Measurements from ENCODE around the gene VPS33A. TPM values are rescaled to one million over a fixed set of nuclear protein-coding genes. Genes with fewer than 3 reads are reported as not detected.
A peak's percentile ranks its signal among the peaks of the same experiment; 100 is the strongest.
"Not testable (repeated sequence)": the region's sequence is repeated elsewhere in the genome, so short reads cannot be mapped to it uniquely, and the experiment has no call there.

The VPS33A gene
- total RNA-seq, 1 experiment from 2014 or later = 35.2 TPM

- POLR2A ChIA-PET = no interaction called here
- intact Hi-C loops (cut with micrococcal nuclease; ENCODE audit: unreplicated experiment) = no loop called here
Measured at GRCh38 chr12:122265886-122266229, 436 bp downstream of the VPS33A start.

DNA sequence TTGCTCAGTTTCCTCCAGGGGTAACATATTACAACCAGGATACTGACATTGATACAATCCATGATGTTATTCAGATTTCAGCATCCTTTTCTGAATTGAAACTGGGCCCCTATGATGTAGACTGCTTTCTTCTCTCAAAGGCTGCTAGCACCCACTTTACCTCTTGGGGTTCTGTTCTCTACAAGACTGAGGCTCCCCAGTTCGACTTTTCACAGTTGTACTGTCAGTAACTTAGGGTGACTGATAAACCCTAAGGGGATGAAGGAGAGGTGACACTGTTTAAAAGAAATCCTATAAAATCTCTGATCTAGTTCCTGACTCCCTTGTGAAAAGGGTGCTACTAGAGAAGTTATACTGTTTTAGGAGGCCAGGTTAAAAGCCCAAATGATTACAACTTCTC is 818 bp downstream of the VPS33A start:
- Histone ChIP-seq H3K4me1 (ENCODE audit: control insufficient read depth, insufficient read depth, low read length) (peaks cover 5% of the 10 kb centered on the region; the same call in 1 of the 2 replicates), H3K27me3 (ENCODE audit: control insufficient read depth, insufficient read depth, low read length) (no peaks in the 10 kb centered on the region), H3K4me3 (ENCODE audit: low read depth in 2 of 2, low read length in 2 of 2) (peak overlapping the region; percentile 92 to 98), H3K36me3 (ENCODE audit: control insufficient read depth, insufficient read depth, low read length) (peaks cover 13% of the 10 kb centered on the region; the same call in 1 of the 2 replicates), H3K27ac (ENCODE audit: low read length) (peak overlapping the region; percentile 96), H3K9me3 (ENCODE audit: control insufficient read depth, insufficient read depth, low read depth, low read length) (no peaks in the 10 kb centered on the region)
- ChIA-PET POLR2A (no interaction called here), CTCF (no interaction called here)
- in situ Hi-C loops (cut with HindIII; ENCODE audit: low pct_unique_long_range_greater_than_20kb, low sequenced_read_pairs) (no loop called here), intact Hi-C loops (cut with micrococcal nuclease; ENCODE audit: unreplicated experiment) (no loop called here)
- TF ChIP-seq POLR2AphosphoS5 (IDR thresholded peaks at IDR 0.05; ENCODE audit: low read depth, low read length) = no peak
- no peak for TF ChIP-seq SIN3A (IDR thresholded peaks at IDR 0.05; ENCODE audit: borderline replicate concordance, insufficient read depth, low read depth, low read length)
- TF ChIP-seq, protein P1, sequence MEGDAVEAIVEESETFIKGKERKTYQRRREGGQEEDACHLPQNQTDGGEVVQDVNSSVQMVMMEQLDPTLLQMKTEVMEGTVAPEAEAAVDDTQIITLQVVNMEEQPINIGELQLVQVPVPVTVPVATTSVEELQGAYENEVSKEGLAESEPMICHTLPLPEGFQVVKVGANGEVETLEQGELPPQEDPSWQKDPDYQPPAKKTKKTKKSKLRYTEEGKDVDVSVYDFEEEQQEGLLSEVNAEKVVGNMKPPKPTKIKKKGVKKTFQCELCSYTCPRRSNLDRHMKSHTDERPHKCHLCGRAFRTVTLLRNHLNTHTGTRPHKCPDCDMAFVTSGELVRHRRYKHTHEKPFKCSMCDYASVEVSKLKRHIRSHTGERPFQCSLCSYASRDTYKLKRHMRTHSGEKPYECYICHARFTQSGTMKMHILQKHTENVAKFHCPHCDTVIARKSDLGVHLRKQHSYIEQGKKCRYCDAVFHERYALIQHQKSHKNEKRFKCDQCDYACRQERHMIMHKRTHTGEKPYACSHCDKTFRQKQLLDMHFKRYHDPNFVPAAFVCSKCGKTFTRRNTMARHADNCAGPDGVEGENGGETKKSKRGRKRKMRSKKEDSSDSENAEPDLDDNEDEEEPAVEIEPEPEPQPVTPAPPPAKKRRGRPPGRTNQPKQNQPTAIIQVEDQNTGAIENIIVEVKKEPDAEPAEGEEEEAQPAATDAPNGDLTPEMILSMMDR (IDR thresholded peaks at IDR 0.05) = no peak
- TF ChIP-seq TCF7L2 (IDR thresholded peaks at IDR 0.05; ENCODE audit: low read depth, low read length) = no peak
- ATAC-seq (no peak), DNase-seq (ENCODE audit: low read depth, low spot score) (no peak)
- no TSS peak for BruUV-seq (replicated peaks)

More at GRCh38 chr12:122265886-122266229, 436 bp downstream of the VPS33A start:
- peaks cover 5% of the 10 kb centered on the region; the same call in 1 of the 2 replicates for H3K4me1 ChIP-seq (ENCODE audit: control insufficient read depth, insufficient read depth, low read length)
- ATAC-seq (peak; percentile 70), DNase-seq (ENCODE audit: low read depth, low spot score) (no peak)
- in situ Hi-C loops (cut with HindIII; ENCODE audit: low pct_unique_long_range_greater_than_20kb, low sequenced_read_pairs) = no loop called here
- CTCF ChIA-PET = no interaction called here
- TF ChIP-seq POLR2AphosphoS5 (IDR thresholded peaks at IDR 0.05; ENCODE audit: low read depth, low read length) = no peak
- no peak for TF ChIP-seq SIN3A (IDR thresholded peaks at IDR 0.05; ENCODE audit: borderline replicate concordance, insufficient read depth, low read depth, low read length)
- TF ChIP-seq, protein P2, sequence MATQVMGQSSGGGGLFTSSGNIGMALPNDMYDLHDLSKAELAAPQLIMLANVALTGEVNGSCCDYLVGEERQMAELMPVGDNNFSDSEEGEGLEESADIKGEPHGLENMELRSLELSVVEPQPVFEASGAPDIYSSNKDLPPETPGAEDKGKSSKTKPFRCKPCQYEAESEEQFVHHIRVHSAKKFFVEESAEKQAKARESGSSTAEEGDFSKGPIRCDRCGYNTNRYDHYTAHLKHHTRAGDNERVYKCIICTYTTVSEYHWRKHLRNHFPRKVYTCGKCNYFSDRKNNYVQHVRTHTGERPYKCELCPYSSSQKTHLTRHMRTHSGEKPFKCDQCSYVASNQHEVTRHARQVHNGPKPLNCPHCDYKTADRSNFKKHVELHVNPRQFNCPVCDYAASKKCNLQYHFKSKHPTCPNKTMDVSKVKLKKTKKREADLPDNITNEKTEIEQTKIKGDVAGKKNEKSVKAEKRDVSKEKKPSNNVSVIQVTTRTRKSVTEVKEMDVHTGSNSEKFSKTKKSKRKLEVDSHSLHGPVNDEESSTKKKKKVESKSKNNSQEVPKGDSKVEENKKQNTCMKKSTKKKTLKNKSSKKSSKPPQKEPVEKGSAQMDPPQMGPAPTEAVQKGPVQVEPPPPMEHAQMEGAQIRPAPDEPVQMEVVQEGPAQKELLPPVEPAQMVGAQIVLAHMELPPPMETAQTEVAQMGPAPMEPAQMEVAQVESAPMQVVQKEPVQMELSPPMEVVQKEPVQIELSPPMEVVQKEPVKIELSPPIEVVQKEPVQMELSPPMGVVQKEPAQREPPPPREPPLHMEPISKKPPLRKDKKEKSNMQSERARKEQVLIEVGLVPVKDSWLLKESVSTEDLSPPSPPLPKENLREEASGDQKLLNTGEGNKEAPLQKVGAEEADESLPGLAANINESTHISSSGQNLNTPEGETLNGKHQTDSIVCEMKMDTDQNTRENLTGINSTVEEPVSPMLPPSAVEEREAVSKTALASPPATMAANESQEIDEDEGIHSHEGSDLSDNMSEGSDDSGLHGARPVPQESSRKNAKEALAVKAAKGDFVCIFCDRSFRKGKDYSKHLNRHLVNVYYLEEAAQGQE (IDR thresholded peaks at IDR 0.05; ENCODE audit: insufficient read depth in 1 of 2, low read depth in 2 of 2, low read length in 1 of 2) = no peak
- TF ChIP-seq, protein P1 (IDR thresholded peaks at IDR 0.05) = no peak
- no peak for TF ChIP-seq TCF7L2 (IDR thresholded peaks at IDR 0.05; ENCODE audit: low read depth, low read length)
- H3K36me3 ChIP-seq (ENCODE audit: control insufficient read depth, insufficient read depth, low read length) = peaks cover 13% of the 10 kb centered on the region; the same call in 1 of the 2 replicates
- TSS peak; percentile 66 for BruUV-seq (replicated peaks)
- no peaks in the 10 kb centered on the region for H3K9me3 ChIP-seq (ENCODE audit: control insufficient read depth, insufficient read depth, low read depth, low read length)
- peak overlapping the region; percentile 96 for H3K27ac ChIP-seq (ENCODE audit: low read length)
- peak overlapping the region; percentile 92 to 98 for H3K4me3 ChIP-seq (ENCODE audit: low read depth in 2 of 2, low read length in 2 of 2)
- H3K27me3 ChIP-seq (ENCODE audit: control insufficient read depth, insufficient read depth, low read length) = no peaks in the 10 kb centered on the region

DNA sequence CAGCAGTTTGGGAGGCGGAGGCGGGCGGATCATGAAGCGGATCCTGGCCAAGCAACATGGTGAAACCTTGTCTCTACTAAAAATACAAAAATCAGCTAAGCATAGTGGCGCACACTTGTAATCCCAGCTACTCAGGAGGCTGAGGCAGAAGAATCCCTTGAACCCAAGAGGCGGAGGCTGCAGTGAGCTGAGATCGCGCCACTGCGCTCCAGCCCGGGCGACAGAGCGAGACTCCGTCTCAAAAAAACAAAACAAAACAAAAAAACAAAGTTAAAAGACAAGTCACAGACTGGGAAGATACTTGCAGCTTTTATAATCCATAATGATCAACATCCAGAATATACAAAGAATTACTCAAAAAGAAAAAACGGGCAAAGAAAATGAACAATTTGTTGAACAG is 5.6 kb downstream of the VPS33A start:
- H3K9me3 ChIP-seq (ENCODE audit: control insufficient read depth, insufficient read depth, low read depth, low read length); in situ Hi-C loops (cut with HindIII; ENCODE audit: low pct_unique_long_range_greater_than_20kb, low sequenced_read_pairs); H3K27me3 ChIP-seq (ENCODE audit: control insufficient read depth, insufficient read depth, low read length); POLR2A ChIA-PET; H3K4me1 ChIP-seq (ENCODE audit: control insufficient read depth, insufficient read depth, low read length); DNase-seq (ENCODE audit: low read depth, low spot score); CTCF ChIA-PET; ATAC-seq; intact Hi-C loops (cut with micrococcal nuclease; ENCODE audit: unreplicated experiment); H3K4me3 ChIP-seq (ENCODE audit: low read depth in 2 of 2, low read length in 2 of 2); BruUV-seq (replicated peaks); H3K27ac ChIP-seq (ENCODE audit: low read length): not testable (repeated sequence)
- peaks cover 13% of the 10 kb centered on the region; the same call in 1 of the 2 replicates for H3K36me3 ChIP-seq (ENCODE audit: control insufficient read depth, insufficient read depth, low read length)

- H3K4me3 ChIP-seq (ENCODE audit: low read depth in 2 of 2, low read length in 2 of 2); H3K27me3 ChIP-seq (ENCODE audit: control insufficient read depth, insufficient read depth, low read length); H3K4me1 ChIP-seq (ENCODE audit: control insufficient read depth, insufficient read depth, low read length); DNase-seq (ENCODE audit: low read depth, low spot score); H3K9me3 ChIP-seq (ENCODE audit: control insufficient read depth, insufficient read depth, low read depth, low read length); in situ Hi-C loops (cut with HindIII; ENCODE audit: low pct_unique_long_range_greater_than_20kb, low sequenced_read_pairs); POLR2A ChIA-PET; intact Hi-C loops (cut with micrococcal nuclease; ENCODE audit: unreplicated experiment); ATAC-seq; H3K27ac ChIP-seq (ENCODE audit: low read length); BruUV-seq (replicated peaks): not testable (repeated sequence)
- peaks cover 13% of the 10 kb centered on the region; the same call in 1 of the 2 replicates for H3K36me3 ChIP-seq (ENCODE audit: control insufficient read depth, insufficient read depth, low read length)
- CTCF ChIA-PET = interaction anchor here (0.7 kb wide), 1 partner anchor 26 kb away, joined by 7 read pairs; no protein-coding TSS in a partner anchor
Measured at GRCh38 chr12:122258939-122259338, 7.4 kb downstream of the VPS33A start.

Data from Panc1 (cell line).